ENCODE measurements around the gene GTPBP4.

GTPBP4 gene

GRCh38 chr10:948347-948746 is 39.9 kb upstream of the GTPBP4 start:
- TF ChIP-seq EZH2phosphoT487 (IDR thresholded peaks at IDR 0.05; ENCODE audit: low read depth) (no peak), CTCF (IDR thresholded peaks at IDR 0.05; ENCODE audit: low read depth, low read length) (no peak)

GRCh38 chr10:949446-949845 is 38.8 kb upstream of the GTPBP4 start:
- TF ChIP-seq EZH2phosphoT487 (IDR thresholded peaks at IDR 0.05; ENCODE audit: low read depth): no peak
- TF ChIP-seq CTCF (IDR thresholded peaks at IDR 0.05; ENCODE audit: low read depth, low read length): no peak
- Histone ChIP-seq H2AFZ (ENCODE audit: low read depth, low read length) (no peak overlapping the region), H4K20me1 (ENCODE audit: insufficient read depth, low read length) (no peaks in the 10 kb centered on the region), H3K9ac (ENCODE audit: low read length) (no peak overlapping the region), H3K27me3 (ENCODE audit: low read depth, low read length) (no peaks in the 10 kb centered on the region; the same call in 1 of the 2 replicates), H3K4me1 (ENCODE audit: low read length) (peaks cover 3% of the 10 kb centered on the region), H3K4me3 (ENCODE audit: low read length) (no peak overlapping the region), H3K27ac (ENCODE audit: low read length) (no peak overlapping the region), H3K36me3 (replicated peaks; ENCODE audit: low read depth, low read length) (no peaks in the 10 kb centered on the region), H3K9me3 (ENCODE audit: insufficient read depth, low read length) (no peaks in the 10 kb centered on the region), H3K79me2 (ENCODE audit: low read length) (no peaks in the 10 kb centered on the region), H3K4me2 (ENCODE audit: low read length) (no peak overlapping the region)

More at GRCh38 chr10:948347-948746, 39.9 kb upstream of the GTPBP4 start:
- H3K27ac ChIP-seq (ENCODE audit: low read length): no peak overlapping the region
- H2AFZ ChIP-seq (ENCODE audit: low read depth, low read length): no peak overlapping the region
- H3K79me2 ChIP-seq (ENCODE audit: low read length): no peaks in the 10 kb centered on the region
- no peak overlapping the region for H3K4me2 ChIP-seq (ENCODE audit: low read length)
- H3K4me1 ChIP-seq (ENCODE audit: low read length): peaks cover 14% of the 10 kb centered on the region
- H3K27me3 ChIP-seq (ENCODE audit: low read depth, low read length): no peaks in the 10 kb centered on the region; the same call in 1 of the 2 replicates
- no peaks in the 10 kb centered on the region for H4K20me1 ChIP-seq (ENCODE audit: insufficient read depth, low read length)
- no peak overlapping the region for H3K9ac ChIP-seq (ENCODE audit: low read length)
- no peaks in the 10 kb centered on the region for H3K36me3 ChIP-seq (replicated peaks; ENCODE audit: low read depth, low read length)
- H3K4me3 ChIP-seq (ENCODE audit: low read length): no peak overlapping the region
- no peaks in the 10 kb centered on the region for H3K9me3 ChIP-seq (ENCODE audit: insufficient read depth, low read length)

GRCh38 chr10:953836-954235 is 34.4 kb upstream of the GTPBP4 start:
- no peaks in the 10 kb centered on the region for H3K9me3 ChIP-seq (ENCODE audit: insufficient read depth, low read length)
- H2AFZ ChIP-seq (ENCODE audit: low read depth, low read length): no peak overlapping the region
- no peak overlapping the region for H3K4me3 ChIP-seq (ENCODE audit: low read length)
- no peak overlapping the region for H3K9ac ChIP-seq (ENCODE audit: low read length)
- H3K27ac ChIP-seq (ENCODE audit: low read length): no peak overlapping the region
- TF ChIP-seq EZH2phosphoT487 (IDR thresholded peaks at IDR 0.05; ENCODE audit: low read depth): no peak
- no peak for TF ChIP-seq CTCF (IDR thresholded peaks at IDR 0.05; ENCODE audit: low read depth, low read length)
- no peaks in the 10 kb centered on the region; the same call in 1 of the 2 replicates for H3K27me3 ChIP-seq (ENCODE audit: low read depth, low read length)
- H3K36me3 ChIP-seq (replicated peaks; ENCODE audit: low read depth, low read length): no peaks in the 10 kb centered on the region
- H4K20me1 ChIP-seq (ENCODE audit: insufficient read depth, low read length): no peaks in the 10 kb centered on the region
- no peaks in the 10 kb centered on the region for H3K79me2 ChIP-seq (ENCODE audit: low read length)
- no peak overlapping the region for H3K4me2 ChIP-seq (ENCODE audit: low read length)
- H3K4me1 ChIP-seq (ENCODE audit: low read length): no peaks in the 10 kb centered on the region

- no peak overlapping the region for H2AFZ ChIP-seq (ENCODE audit: low read depth, low read length)
- H3K36me3 ChIP-seq (replicated peaks; ENCODE audit: low read depth, low read length): no peaks in the 10 kb centered on the region
- H3K4me2 ChIP-seq (ENCODE audit: low read length): no peak overlapping the region
- TF ChIP-seq EZH2phosphoT487 (IDR thresholded peaks at IDR 0.05; ENCODE audit: low read depth) (no peak), CTCF (IDR thresholded peaks at IDR 0.05; ENCODE audit: low read depth, low read length) (no peak)
- no peaks in the 10 kb centered on the region; the same call in 1 of the 2 replicates for H3K27me3 ChIP-seq (ENCODE audit: low read depth, low read length)
- no peaks in the 10 kb centered on the region for H3K9me3 ChIP-seq (ENCODE audit: insufficient read depth, low read length)
- H4K20me1 ChIP-seq (ENCODE audit: insufficient read depth, low read length): no peaks in the 10 kb centered on the region
- H3K4me3 ChIP-seq (ENCODE audit: low read length): no peak overlapping the region
- no peak overlapping the region for H3K9ac ChIP-seq (ENCODE audit: low read length)
- H3K27ac ChIP-seq (ENCODE audit: low read length): no peak overlapping the region
- H3K4me1 ChIP-seq (ENCODE audit: low read length): no peaks in the 10 kb centered on the region
- no peaks in the 10 kb centered on the region for H3K79me2 ChIP-seq (ENCODE audit: low read length)
These were observed 33.8 kb upstream of the GTPBP4 start for GRCh38 chr10:954396-954795.

All from OCI-LY3 (cell line).